ENCODE data around the gene CACNA1C.

The CACNA1C gene

DNA sequence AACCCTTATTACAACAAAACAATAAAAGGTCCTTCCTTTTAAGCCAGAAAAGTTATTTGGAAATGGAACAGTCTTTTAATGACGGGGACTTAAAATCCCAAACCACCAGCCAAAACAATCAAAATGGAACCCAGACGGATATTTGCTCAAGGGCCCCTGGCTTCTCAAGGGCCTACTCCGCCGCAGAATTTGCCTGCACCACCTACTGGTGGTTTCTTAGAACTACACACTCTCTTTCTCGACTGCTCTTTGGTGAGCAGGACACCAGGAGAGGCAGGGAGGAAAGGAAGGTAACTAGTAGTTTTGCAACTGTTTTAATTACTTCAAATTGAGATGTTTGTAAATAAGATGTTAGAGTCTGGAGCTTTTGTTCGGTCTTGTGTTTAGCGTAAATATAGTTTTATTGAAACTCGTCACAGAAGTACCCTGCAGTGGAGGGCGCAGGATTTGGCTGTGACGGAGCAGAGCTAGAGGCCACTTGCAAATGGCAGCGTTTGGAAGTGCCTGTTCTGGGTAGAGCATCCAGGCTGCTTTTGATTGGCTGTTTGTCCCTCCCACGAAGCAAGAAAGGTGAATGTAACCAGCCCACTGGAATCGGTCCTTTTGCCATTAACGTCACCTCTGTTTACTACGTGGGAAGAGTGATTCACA is 238.5 kb downstream of the CACNA1C start:
- peak; percentile 26 for DNase-seq (ENCODE audit: low spot score)

DNA sequence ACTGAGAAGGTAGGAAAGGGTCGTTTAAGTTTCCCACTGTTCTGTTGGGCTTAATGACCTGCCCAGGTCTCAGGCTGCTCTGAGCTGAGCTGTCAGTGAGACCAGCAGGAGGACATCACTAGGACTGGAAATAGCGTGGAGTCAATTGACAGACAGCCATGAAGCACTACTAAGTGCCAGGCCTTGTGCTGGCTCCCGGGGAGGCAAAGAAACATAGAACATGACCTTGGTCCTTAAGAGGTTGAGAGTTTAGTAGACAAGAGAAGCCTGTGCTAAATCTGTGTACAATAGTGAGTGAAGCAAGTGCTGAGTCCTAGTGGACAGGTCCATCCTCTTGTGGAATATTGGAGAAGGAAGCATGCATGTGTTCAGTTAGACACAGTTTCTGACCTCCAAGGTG is 239.2 kb downstream of the CACNA1C start:
- DNase-seq (ENCODE audit: low spot score) (no peak), FAIRE-seq (no peak)

More for the DNA sequence above, 238.5 kb downstream of the CACNA1C start:
- peak; percentile 39 for FAIRE-seq

GRCh38 chr12:2292560-2292959 is 239.8 kb downstream of the CACNA1C start:
- no peak for FAIRE-seq
- no peak for DNase-seq (ENCODE audit: low spot score)

- FAIRE-seq (peak; percentile 85), DNase-seq (ENCODE audit: low spot score) (peak; percentile 86)
These were observed 242.1 kb downstream of the CACNA1C start for GRCh38 chr12:2294651-2295475.

DNA sequence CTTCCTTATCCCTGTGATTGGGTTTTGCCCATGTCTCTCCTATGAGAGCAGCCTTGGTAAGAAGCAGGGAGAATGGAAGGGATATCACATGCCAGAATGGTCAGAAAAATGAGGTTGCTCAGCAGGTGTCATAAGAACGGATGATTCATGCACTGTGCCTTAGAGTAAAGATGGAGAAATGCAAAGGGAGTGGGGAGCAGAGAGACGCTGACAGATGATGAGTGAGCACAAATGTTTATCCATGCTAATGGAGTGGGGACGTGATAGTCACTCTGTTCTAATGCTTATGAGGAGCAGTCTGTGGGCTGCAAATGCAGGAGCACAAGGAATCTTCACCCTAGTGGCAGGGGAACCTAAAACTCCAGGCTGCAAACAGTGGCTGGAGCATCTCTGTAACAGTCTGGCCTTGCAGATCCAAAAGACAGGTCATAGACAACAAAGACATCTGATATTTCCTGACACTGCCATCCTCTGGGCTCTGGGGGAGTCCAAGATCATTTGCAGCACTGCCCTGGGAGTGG is 243.2 kb downstream of the CACNA1C start:
- peak; percentile 80 for FAIRE-seq
- DNase-seq (ENCODE audit: low spot score), result peak; percentile 86

GRCh38 chr12:2297004-2297403 is 244.2 kb downstream of the CACNA1C start:
- DNase-seq (ENCODE audit: low spot score), result no peak

GRCh38 chr12:2297658-2298057 is 244.9 kb downstream of the CACNA1C start:
- FAIRE-seq (no peak), DNase-seq (ENCODE audit: low spot score) (no peak)

More at GRCh38 chr12:2297004-2297403, 244.2 kb downstream of the CACNA1C start:
- no peak for FAIRE-seq

DNA sequence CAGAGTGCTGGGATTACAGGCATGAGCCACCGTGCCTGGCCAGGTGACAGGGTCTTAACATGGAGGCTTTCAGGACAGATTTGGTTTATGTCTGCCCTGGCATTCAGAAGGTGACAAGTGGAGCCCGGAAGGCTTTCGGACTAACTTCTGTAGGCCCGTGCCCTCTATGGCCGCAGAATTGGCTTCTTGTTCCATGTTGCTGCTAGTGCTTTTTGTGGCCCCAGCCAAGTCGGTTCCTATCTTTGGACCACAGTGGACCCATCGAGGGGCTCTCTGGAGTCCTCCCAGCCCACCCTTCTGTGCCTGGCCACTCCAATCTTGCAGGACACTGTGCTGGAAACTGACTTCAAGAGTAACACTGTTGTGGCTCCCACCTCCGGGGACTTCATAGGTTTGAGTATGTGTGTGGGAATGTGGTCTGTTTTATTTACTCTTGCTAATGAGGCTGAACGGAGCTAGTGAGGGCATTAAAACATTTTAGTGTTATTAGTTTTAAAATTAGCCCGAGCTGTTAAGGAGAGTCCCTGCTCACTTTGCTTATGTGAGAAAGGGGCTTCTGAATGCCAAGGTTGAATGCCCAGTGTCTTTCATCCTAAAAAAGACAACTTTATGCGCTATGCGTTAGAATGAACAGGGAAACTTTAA is 245.9 kb downstream of the CACNA1C start:
- DNase-seq (ENCODE audit: low spot score), result no peak
- FAIRE-seq, result no peak

DNA sequence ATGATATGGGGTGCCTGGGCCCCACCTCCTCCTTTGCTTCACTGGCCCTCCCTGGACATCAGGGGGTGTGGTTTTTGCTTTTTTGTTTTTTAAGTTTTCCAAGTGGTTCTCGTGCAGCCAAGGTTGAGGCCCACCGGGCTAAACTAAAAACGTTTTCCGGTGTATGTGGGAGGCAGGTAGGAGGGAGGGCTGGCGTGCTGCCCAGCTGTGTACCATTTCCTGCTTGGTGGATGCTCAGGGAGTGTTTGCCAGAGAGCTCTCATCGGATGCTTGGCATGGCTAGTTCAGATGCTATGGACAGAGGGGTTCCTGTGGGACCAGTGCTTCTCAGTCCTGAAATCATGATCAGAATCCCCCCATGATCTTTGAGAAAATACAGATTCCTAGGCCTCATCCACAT is 246.4 kb downstream of the CACNA1C start:
- FAIRE-seq, result no peak
- peak; percentile 19 for DNase-seq (ENCODE audit: low spot score)

- DNase-seq (ENCODE audit: low spot score), result no peak
- no peak for FAIRE-seq
These were observed 247.4 kb downstream of the CACNA1C start for GRCh38 chr12:2300168-2300567.

GRCh38 chr12:2300886-2301285 is 248.1 kb downstream of the CACNA1C start:
- DNase-seq (ENCODE audit: low spot score) (no peak), FAIRE-seq (no peak)

DNA sequence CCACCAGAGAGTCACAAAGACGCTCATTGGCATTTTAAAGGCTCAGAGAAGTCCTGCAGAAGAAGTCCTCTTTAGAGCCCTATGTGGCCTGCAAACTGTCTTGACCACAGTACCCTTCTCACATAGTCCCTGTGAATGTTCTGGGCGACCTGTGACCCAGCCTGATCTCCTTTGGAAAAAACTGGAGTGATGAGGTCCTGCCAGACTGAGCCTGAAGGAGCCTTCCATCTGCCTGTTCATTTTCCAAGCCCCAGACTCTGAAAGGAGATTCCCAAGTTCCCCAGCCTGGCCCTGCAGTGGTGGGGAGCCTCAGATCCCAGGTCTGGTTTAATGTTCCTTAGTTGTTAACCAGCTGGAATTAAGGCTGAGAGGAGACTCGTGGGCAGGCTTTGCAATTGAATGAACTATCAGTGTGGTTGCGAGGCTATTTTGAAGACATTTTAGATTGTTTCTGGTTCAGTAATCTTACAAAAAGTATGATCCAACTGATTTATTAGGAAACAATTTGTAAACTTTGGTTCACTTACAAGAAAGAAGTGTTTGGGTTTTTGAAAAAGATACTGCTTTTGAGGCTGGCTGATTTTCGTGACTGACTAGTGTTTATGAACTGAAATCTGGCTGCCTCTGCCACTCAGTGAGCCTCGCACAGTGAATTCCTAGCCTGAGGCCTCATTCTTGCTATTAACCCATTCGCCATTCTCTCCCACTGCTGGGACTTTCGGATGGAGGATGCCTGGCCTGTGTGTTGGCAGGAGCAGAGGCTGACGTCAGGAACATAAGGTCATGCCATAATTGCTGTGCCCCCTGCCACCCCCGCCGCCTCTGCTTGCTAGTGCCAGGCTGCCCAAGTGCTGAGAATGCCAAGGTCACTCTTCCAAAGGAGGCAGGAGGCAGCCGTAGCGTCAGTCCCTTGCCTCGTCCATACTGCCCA is 249.0 kb downstream of the CACNA1C start:
- no peak for DNase-seq (ENCODE audit: low spot score)

DNA sequence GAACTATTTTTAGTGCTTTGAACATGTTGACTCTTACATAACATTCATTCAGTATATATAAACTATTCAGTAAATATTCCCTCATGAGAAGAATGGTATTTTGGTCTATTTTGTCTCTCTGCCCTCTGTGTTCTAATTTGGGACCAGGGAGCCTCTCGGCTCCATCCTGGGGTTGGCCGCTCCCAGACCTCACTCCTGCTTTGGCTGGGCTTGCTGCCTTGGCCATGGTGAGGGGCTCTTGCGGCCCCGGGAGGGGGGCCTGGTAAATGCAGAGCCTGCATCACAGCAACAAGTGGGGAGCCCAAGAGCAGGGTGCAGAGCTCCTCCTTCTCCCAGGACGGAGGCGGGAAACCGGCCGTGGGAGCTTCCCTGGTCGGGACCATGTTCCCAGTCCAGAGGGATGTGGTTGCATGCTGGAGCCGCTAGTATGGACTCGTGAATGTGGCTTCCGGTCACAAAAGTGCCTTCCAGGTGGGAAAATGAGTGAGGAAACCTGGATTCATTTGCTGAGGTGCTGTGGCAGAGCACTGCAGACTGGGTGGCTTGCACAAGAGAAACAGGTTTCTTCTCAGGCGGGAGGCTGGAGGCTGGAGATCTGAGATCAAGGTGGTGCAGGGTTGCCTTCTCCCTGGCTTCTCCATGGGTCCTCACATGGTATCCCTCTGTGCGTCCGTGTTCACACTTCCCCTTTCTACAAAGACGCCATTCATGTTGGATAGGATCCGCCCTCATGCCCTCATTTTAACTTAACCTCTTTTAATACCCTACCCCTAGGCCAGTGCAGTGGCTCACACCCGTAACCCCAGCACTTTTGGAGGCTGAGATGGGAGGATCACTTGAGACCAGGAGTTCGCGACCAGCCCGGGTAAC is 250.2 kb downstream of the CACNA1C start:
- FAIRE-seq (no peak), DNase-seq (ENCODE audit: low spot score) (no peak)

More for the DNA sequence above, 249.0 kb downstream of the CACNA1C start:
- FAIRE-seq, result no peak

DNA sequence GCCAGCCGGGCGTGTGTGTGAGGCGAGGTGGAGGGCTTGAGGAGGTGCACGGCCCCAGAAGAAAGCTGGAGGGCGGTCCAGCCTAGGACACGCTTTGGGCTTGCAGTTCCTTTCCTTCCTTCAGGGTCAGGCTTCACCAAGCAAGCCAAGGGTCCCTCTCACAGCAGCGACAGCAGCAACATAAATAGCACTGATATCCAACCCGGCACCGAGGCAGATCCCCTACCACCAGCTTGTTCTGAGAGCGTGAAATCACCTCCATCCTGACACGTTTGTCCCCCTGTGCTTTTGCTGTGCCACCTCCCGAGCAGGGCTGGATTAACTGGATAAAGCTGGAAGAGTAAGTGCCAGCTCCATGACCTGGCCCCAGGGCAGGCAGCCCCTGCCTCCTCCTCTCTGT is 251.4 kb downstream of the CACNA1C start:
- FAIRE-seq (no peak), DNase-seq (ENCODE audit: low spot score) (no peak)

GRCh38 chr12:2306012-2306411 is 253.2 kb downstream of the CACNA1C start:
- FAIRE-seq (no peak), DNase-seq (ENCODE audit: low spot score) (no peak)

DNA sequence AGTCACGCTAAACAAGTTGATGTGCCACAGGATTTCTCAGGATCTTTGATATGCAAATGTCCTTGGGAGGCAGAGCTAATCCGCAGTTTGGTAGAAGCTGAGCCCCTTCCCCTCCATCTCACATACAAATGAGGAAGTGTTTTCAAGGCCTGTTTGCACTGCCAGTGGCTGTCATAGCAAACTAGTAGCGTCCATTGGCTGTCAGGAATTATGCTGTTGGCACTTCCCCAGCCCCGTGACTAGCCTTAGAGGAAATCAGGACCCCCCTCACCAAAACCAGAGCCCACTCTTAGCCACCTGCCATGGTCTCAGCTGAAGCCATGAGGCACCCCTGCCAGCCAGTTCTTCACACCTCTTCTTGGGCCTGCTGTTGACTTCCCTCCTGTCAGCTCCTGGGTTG is 253.9 kb downstream of the CACNA1C start:
- no peak for DNase-seq (ENCODE audit: low spot score)
- no peak for FAIRE-seq

DNA sequence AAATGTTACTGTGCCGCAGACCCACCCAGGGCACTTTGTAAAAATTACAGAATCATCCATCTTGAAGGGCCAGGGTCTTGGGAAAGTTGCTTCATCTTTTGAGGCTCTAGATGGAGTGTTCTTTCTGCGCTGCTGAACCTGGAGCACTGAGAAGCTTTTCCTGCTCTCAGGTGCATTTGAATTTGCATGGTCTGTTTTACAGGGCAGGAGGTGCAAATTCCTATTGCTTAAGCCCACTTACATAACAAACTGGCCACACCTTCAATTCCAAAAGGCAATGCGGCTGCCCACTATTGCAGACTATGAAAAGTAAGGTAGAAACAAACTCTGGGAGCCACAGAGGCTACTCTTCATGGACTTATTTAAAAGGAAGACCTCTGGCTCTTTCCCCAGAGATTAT is 254.8 kb downstream of the CACNA1C start:
- DNase-seq (ENCODE audit: low spot score) (no peak), FAIRE-seq (no peak)

DNA sequence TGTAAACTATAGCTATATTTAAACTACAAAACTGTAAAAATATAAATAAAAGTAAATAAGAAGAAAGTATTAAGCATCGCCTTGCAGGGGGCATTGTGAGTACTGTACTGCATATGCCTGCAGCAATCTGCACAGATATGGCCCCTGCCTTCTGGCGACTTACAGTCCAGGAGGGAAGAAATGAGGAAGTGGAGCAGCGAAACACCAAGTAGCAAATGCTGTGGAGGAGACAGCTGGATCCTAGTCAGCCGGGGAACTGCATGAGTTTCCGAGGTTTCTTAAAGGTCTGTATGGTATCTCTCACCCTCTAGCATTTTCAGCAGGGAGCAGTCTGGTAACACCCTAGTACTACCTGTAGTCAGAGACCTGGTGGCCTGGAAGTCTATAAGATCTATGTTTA is 256.9 kb downstream of the CACNA1C start:
- DNase-seq (ENCODE audit: low spot score) (no peak), FAIRE-seq (no peak)

DNA sequence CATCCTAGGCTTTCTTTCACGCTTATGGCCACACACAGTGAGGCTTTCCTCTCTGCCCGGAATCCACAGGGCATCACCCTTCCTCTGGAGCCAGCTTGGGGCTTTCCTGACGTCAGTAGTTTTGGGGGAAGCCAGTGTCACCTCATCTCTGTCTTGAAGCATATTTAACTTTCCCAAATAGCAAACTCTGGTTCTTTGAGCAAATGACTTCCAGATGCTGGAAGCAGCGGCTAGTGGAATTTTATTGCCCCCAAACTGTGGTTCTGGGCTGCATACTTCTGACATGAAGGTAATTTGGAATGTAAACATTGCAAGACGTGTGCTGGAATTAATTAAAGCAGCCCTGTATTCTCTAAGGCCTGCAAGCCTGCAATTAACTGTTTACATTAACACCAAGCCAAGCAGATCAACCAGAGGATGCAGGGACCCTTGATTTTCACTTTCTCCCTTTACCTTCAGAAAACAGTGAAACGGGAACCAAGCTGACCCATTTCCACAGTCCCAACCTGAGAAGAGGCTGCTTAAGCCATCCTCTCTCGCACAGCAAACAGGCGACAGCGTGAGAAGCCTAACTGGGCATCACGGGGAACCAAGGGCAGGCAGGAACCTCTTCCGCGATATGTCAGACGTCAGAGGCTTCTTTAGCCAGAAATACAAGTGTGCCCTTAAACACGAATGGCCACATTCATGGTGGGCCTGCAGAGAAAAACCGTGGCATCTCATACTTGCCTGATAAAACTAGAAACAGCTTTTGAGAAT is 258.4 kb downstream of the CACNA1C start:
- no peak for DNase-seq (ENCODE audit: low spot score)

More for the DNA sequence above, 258.4 kb downstream of the CACNA1C start:
- FAIRE-seq, result no peak
